CD4-positive, alpha-beta T cell treated with Interleukin-1 beta for 1 hour (primary cell): Measurements from ENCODE around the gene SETDB2.

Source experiments
- DNase-seq, 2 donors: peaks; one replicate each; pipeline ENCODE4 v3.0.0-alpha.2; 2020 to 2022

The SETDB2 gene

GRCh38 chr13:49476529-49476928 lies 32.5 kb downstream of the SETDB2 start:
- DNase-seq: no peak

GRCh38 chr13:49481788-49482187 lies 37.7 kb downstream of the SETDB2 start:
- DNase-seq: no peak

GRCh38 chr13:49488563-49488962 lies 44.5 kb downstream of the SETDB2 start:
- DNase-seq: no peak

DNA sequence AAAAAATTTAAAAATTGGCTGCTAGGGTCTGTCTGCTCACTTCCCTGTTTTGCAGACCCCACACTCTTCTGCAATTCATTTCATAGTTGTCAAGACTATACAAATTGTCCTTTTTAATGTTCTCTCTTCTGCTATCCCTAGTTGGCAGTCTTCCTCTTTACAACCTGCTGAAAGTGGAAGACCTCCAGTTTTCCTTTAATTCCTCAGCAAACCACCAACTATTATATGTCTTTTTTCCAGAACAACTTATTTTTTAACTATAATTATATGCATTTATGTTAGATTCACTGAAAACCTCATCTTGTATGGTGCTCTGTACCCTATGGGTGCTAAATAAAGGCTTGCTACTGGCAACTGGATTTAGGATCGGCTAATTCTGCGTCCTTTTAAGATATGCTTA lies 50.6 kb downstream of the SETDB2 start:
- no peak for DNase-seq

DNA sequence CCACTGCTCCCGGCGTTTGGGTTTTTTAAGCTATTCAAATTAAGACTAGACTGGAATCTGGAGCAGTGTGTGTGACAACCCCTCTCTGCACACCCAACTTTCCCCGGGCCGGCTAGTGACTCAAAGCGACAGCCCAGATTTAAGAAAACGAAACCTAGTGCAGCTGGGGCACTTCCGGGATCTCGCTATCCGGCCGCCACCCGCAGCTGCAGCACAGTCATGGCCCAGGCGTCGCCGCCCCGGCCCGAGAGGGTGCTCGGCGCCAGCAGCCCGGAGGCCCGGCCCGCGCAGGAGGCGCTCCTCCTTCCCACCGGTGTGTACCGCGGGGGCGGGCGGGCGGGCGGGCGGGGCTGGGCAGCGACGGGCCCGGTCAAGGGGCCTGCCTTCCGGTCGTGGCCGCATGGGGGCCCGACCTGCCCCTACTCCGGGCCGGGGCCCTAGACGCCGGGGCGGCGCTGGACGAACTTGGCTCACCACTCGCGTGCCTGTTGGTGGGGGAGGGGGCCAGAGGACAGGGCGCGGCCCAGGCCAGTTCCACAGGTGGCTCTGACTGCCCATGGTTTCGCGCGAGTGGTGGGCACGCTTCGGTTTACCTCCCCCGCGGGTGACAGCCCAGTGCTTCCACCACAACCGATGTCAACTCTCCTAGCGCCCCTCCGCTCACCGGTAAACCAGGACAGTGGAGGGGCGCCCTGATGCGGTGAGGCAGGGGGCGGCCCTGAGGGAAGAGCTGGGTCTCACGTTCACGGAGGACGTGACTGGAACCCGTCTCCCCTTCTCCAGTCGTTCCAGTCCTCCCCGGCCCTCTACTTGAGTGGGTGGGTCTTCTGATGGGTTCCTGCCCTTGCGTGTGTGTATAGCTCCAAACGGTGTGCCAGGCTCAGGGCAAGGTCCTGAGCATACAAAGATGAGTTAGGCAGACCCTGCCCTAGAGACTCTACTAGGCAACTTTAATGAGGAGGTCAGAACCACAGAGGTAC lies 52.0 kb downstream of the SETDB2 start, which contains the start of gene PHF11:
TSS of gene PHF11 (plus strand) at position 171 of the 980 bp plus-strand sequence. CDS start at position 220, 49 bp downstream.
- peak; percentile 87 for DNase-seq

GRCh38 chr13:49496837-49497236 lies 52.8 kb downstream of the SETDB2 start:
- DNase-seq: peak; percentile 55 to 71

- no peak for DNase-seq
Observed at GRCh38 chr13:49497272-49497671, 53.2 kb downstream of the SETDB2 start.

- no peak for DNase-seq
Observed at GRCh38 chr13:49498206-49498605, 54.1 kb downstream of the SETDB2 start.

- DNase-seq: no peak
Observed at GRCh38 chr13:49499889-49500660, 56.0 kb downstream of the SETDB2 start.

DNA sequence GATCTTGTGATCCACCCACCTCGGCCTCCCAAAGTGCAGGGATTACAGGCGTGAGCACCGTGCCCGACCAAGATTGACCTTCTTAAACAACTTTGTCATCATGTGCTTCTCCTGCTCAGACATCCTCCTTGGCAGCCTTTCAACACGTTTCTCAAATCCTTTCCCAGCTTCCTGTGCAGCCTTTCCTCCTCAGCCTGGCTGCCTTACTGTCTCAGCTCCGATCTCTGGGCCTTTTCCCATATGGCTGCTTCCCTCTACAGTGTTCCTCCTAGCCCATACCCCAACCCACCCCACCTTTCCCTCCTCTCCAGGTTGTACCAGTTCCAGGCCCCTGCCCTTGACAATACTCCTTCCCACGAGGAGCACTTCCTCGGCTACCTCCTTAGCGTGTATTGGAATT lies 58.9 kb downstream of the SETDB2 start:
- no peak for DNase-seq

DNA sequence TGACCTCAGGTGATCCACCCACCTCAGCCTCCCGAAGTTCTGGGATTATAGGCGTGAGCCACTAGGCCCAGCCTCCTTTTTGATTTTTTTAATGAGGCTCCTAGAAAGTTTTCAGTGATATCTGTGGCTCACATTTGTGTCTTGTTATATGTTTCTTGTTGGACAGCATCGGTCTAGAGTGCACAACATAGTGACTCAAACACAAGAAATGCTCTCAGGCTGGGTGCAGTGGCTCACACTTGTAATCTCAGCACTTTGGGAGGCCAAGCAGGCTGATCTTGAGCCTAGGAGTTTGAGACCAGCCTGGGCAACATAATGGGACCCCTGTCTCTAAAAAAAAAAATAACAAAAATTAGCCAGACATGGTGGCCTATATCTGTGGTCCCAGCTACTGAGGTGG lies 59.9 kb downstream of the SETDB2 start:
- DNase-seq: no peak

GRCh38 chr13:49512578-49512977 lies 68.5 kb downstream of the SETDB2 start:
- DNase-seq: no peak

GRCh38 chr13:49516467-49516866 lies 72.4 kb downstream of the SETDB2 start:
- no peak for DNase-seq

DNA sequence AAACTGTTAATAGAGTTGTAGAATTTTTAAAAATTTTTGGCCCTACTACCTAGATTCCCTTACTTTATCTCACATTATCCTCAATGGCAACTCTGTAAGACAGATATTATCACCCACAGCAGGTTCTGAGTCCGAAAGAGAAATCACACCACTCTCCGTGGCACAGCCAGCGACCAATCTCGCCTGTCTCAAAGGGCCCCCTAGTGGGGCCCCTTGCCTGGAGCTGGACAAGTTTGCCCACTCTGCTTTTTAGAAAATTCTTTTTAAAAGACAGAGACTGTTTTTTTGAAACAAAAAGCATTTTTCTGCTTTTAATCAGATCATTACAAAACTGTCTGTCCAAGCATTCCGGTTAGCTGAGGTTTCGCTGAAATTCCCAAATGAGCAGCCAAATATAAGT lies 73.4 kb downstream of the SETDB2 start:
- DNase-seq: no peak

DNA sequence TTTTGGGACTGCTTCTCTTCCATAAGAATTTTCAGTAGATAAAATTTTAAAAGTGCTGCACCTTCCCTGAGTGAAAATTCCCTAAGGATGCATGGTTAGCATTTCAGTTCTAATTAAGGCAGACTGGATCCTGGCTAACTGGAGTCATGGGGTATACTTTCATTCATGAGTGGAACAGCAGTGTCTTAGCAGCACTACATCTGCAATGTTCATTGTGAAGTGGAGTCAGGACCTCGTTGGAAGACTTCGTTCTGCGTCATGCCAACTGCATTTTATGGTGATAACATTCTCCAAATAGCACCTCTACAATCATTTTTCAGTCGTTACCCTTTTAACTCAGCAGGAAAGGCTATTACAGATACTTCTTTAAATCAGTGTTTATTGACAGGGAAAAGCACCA lies 77.2 kb downstream of the SETDB2 start:
- DNase-seq: no peak

DNA sequence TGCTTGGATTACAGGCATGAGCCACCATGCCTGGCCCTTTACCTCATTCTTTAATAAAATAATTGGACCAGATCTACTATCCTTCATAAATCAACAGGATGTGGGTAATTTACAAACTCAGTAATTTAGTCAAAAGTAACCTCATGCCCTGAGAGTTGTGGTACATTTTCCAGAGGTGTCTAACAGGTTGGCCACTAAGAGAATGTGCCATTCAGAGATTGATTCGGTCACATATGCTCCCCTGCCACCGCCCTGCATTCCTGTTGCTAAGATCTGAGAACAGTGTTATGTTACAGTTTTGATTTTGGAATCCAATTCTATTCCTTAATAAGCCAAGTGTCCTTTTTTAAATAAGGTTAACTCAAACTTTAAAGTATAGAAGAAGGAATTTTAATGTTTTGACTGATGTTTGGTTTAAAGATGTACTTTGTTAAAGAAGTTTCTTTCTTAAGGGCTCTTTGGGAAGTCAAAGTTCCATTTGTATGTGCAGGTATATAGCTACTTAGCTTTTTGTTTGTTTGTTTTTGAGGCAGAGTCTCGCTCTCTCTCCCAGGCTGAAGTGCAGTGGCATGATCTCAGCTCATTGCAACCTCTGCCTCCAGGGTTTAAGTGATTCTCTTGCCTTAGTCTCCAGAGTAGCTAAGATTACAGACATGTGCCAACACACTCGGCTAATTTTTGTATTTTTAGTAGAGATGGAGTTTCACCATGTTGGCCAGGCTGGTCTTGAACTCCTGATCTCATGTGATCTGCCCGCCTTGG lies 80.8 kb downstream of the SETDB2 start:
- no peak for DNase-seq

GRCh38 chr13:49527123-49527522 lies 83.0 kb downstream of the SETDB2 start:
- DNase-seq: no peak

DNA sequence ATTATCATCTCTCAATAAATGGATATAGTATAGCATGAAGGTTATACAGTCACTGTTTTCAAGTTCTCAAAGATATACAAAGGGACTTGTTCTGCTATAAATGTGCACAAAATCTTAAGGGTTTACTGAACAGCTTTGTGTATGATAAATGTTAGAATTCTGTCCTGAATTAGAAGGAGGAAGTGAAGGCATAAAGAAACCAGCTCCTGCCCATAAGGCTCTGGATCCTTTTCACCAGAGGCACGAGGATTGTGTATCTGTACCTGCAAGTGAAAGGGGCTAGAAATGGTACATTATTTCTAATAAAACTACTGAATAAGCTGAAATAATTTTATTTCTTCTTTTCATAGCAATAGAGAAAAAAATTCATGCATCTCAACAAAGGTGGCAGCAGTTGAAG lies 84.1 kb downstream of the SETDB2 start:
- DNase-seq: no peak

GRCh38 chr13:49530457-49530856 lies 86.4 kb downstream of the SETDB2 start:
- peak; percentile 14 to 30 for DNase-seq

- no peak for DNase-seq
Observed at GRCh38 chr13:49532593-49532992, 88.5 kb downstream of the SETDB2 start.

DNA sequence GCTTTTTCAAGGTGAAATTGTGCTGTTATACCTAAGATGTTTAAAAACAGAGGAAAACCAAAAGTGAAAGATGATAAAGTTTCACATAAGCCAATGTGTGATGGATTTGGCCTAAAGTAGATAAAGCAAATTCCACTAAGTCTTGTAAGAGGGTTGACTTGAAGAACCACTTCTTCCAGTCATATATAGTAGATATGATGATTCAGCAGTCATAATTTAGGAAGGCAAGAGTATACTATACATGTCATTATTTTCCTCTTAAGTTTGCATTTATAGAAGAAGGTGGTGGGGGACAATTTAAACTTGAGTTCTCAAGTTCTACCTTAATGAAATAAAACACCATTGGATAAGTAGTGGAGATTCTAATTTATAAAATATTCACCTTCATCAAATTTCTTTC lies 88.9 kb downstream of the SETDB2 start:
- DNase-seq: no peak

- DNase-seq: no peak
Observed at GRCh38 chr13:49533591-49534269, 89.7 kb downstream of the SETDB2 start.
